Measurements from ENCODE around the gene ADGRB2.

ADGRB2 gene

GRCh38 chr1:31755197-31755611, 8.9 kb downstream of the ADGRB2 start:
- DNase-seq (ENCODE audit: extremely low read depth, low read depth), result no peak
- no peak overlapping the region for H3K4me3 ChIP-seq (replicated peaks; ENCODE audit: low read depth, low read length)
- TF ChIP-seq, protein P1, sequence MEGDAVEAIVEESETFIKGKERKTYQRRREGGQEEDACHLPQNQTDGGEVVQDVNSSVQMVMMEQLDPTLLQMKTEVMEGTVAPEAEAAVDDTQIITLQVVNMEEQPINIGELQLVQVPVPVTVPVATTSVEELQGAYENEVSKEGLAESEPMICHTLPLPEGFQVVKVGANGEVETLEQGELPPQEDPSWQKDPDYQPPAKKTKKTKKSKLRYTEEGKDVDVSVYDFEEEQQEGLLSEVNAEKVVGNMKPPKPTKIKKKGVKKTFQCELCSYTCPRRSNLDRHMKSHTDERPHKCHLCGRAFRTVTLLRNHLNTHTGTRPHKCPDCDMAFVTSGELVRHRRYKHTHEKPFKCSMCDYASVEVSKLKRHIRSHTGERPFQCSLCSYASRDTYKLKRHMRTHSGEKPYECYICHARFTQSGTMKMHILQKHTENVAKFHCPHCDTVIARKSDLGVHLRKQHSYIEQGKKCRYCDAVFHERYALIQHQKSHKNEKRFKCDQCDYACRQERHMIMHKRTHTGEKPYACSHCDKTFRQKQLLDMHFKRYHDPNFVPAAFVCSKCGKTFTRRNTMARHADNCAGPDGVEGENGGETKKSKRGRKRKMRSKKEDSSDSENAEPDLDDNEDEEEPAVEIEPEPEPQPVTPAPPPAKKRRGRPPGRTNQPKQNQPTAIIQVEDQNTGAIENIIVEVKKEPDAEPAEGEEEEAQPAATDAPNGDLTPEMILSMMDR (IDR thresholded peaks at IDR 0.05; ENCODE audit: low read depth, low read length, missing control alignments), result no peak

DNA sequence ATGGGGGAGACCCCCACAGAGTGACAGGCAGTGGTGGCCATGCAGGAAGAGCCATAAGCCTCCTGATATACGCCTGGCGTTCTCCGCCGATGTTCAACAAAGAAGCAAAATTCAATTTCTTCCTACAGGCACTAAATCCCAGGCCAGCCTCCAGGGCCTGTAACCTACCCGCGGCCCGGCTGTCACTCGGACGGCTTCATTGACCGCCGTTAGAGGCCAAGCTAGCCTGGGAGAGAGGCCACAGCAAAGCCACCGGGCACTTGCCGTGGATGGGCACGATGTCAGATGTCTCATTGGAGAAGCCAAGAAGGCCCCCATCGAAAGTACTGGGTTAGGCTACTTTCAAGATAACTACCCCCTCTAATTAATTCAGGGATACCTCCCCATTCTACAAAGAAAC, 9.7 kb downstream of the ADGRB2 start:
- H3K4me3 ChIP-seq (replicated peaks; ENCODE audit: low read depth, low read length), result no peak overlapping the region
- TF ChIP-seq, protein P1 (IDR thresholded peaks at IDR 0.05; ENCODE audit: low read depth, low read length, missing control alignments), result no peak
- DNase-seq (ENCODE audit: extremely low read depth, low read depth), result no peak

- TF ChIP-seq, protein P1 (IDR thresholded peaks at IDR 0.05; ENCODE audit: low read depth, low read length, missing control alignments), result no peak
- no peak for DNase-seq (ENCODE audit: extremely low read depth, low read depth)
- no peak overlapping the region for H3K4me3 ChIP-seq (replicated peaks; ENCODE audit: low read depth, low read length)
These were observed 10.3 kb downstream of the ADGRB2 start for GRCh38 chr1:31753707-31754349.

DNA sequence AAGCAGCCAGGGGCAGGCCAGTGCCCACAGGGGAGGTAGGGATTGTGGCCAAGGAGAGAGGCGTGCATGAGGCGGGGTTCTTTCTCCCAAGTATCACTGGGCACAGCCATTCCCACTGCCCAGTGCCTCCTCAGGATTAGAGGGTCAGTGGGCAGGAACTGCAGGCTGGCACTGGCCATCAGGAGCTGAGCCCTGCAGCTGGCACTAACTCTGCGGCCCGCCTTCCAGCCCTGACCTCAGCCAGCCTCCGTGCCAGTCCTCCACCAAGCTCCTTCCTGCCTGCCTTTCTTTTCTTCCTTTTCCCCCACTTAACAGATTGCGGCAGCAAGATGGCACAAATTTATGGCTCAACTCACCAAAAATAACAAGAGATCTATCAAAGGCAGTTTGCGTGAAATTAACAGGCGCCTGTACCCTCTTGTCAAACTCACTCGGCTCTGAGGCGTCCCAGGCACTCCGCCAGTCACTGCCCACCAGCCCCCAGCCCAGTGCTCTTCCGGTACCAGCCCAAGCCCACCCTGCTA, 11.1 kb downstream of the ADGRB2 start:
- H3K4me3 ChIP-seq (replicated peaks; ENCODE audit: low read depth, low read length), result no peak overlapping the region
- DNase-seq (ENCODE audit: extremely low read depth, low read depth), result no peak

GRCh38 chr1:31752258-31752657, 11.9 kb downstream of the ADGRB2 start:
- TF ChIP-seq, protein P1 (IDR thresholded peaks at IDR 0.05; ENCODE audit: low read depth, low read length, missing control alignments), result no peak
- no peak for DNase-seq (ENCODE audit: extremely low read depth, low read depth)
- H3K4me3 ChIP-seq (replicated peaks; ENCODE audit: low read depth, low read length), result no peak overlapping the region

More for the DNA sequence above, 11.1 kb downstream of the ADGRB2 start:
- TF ChIP-seq, protein P1 (IDR thresholded peaks at IDR 0.05; ENCODE audit: low read depth, low read length, missing control alignments), result no peak

GRCh38 chr1:31751822-31752241, 12.3 kb downstream of the ADGRB2 start:
- no peak overlapping the region for H3K4me3 ChIP-seq (replicated peaks; ENCODE audit: low read depth, low read length)
- TF ChIP-seq, protein P1 (IDR thresholded peaks at IDR 0.05; ENCODE audit: low read depth, low read length, missing control alignments), result no peak
- DNase-seq (ENCODE audit: extremely low read depth, low read depth), result no peak

Data from HFF-Myc (cell line).